Astrocyte (in vitro differentiated cells and primary cell): Measurements from ENCODE around the gene TUT4. TPM values are rescaled to one million over a fixed set of nuclear protein-coding genes. Genes with fewer than 3 reads are reported as not detected.

Source experiments
- DNase-seq: peaks from one replicate; pipeline ENCODE4 v3.0.0-alpha.2; 2010; ENCODE audit warnings: low read depth
- FAIRE-seq: peaks from 2 replicates; lab custom pipeline; 2011; peaks lifted over from hg19 to GRCh38; lab: Jason Lieb, UNC
- H2AFZ ChIP-seq: 2 replicates; pipeline ENCODE4 v1.6.0; 2012; ENCODE audit warnings: low read depth, low read length, inconsistent platforms
- H3K27ac ChIP-seq: 2 replicates; pipeline ENCODE4 v1.5.1; 2011; ENCODE audit warnings: low read depth, low read length, inconsistent platforms
- H3K27me3 ChIP-seq: 2 replicates; pipeline ENCODE4 v1.6.0; 2011; ENCODE audit warnings: low read length, inconsistent platforms; ENCODE audit not compliant: insufficient read depth
- H3K36me3 ChIP-seq: 2 replicates; pipeline ENCODE4 v1.5.1; 2011; ENCODE audit warnings: low read length, inconsistent platforms; ENCODE audit not compliant: insufficient read depth
- H3K4me1 ChIP-seq: 2 replicates; pipeline ENCODE4 v1.5.1; 2011; ENCODE audit warnings: low read length, inconsistent platforms; ENCODE audit not compliant: insufficient read depth
- H3K4me2 ChIP-seq: 2 replicates; pipeline ENCODE4 v1.6.0; 2012; ENCODE audit warnings: low read length, inconsistent platforms
- H3K4me3 ChIP-seq: 2 replicates; pipeline ENCODE4 v1.5.1; 2011; ENCODE audit warnings: low read depth, mild to moderate bottlenecking, low read length, inconsistent platforms; ENCODE audit not compliant: insufficient read depth
- H3K79me2 ChIP-seq: 2 replicates; pipeline ENCODE4 v1.6.0; 2012; ENCODE audit warnings: mild to moderate bottlenecking, low read length, inconsistent platforms; ENCODE audit not compliant: insufficient read depth
- H3K9ac ChIP-seq: 2 replicates; pipeline ENCODE4 v1.6.0; 2012; ENCODE audit warnings: mild to moderate bottlenecking, low read length, inconsistent platforms
- H3K9me3 ChIP-seq: 2 replicates; pipeline ENCODE4 v1.5.1; 2012; ENCODE audit warnings: low read depth, mild to moderate bottlenecking, low read length, inconsistent platforms; ENCODE audit not compliant: insufficient read depth
- H4K20me1 ChIP-seq: 2 replicates; pipeline ENCODE4 v1.6.0; 2012; ENCODE audit warnings: low read length, inconsistent platforms; ENCODE audit not compliant: insufficient read depth
- H3K27ac Mint-ChIP-seq: one replicate; pipeline ENCODE4 v1.8.0; 2021; ENCODE audit warnings: mild to moderate bottlenecking, mixed read lengths; ENCODE audit not compliant: unreplicated experiment
- H3K27me3 Mint-ChIP-seq: one replicate; pipeline ENCODE4 v1.8.0; 2021; ENCODE audit warnings: low read depth, mixed read lengths; ENCODE audit not compliant: unreplicated experiment
- H3K36me3 Mint-ChIP-seq: one replicate; pipeline ENCODE4 v1.8.0; 2021; ENCODE audit warnings: low read depth, mixed read lengths; ENCODE audit not compliant: unreplicated experiment
- H3K4me1 Mint-ChIP-seq: one replicate; pipeline ENCODE4 v1.8.0; 2021; ENCODE audit warnings: low read depth, mixed read lengths; ENCODE audit not compliant: unreplicated experiment
- H3K4me3 Mint-ChIP-seq: one replicate; pipeline ENCODE4 v1.8.0; 2021; ENCODE audit warnings: mild to moderate bottlenecking, moderate library complexity, mixed read lengths; ENCODE audit not compliant: unreplicated experiment
- H3K9me3 Mint-ChIP-seq: one replicate; pipeline ENCODE4 v1.8.0; 2021; ENCODE audit warnings: mild to moderate bottlenecking, mixed read lengths; ENCODE audit not compliant: unreplicated experiment
- EZH2 ChIP-seq: IDR thresholded peaks from 2 replicates; pipeline ENCODE4 v1.6.1; 2012; ENCODE audit warnings: mild to moderate bottlenecking, low read length, inconsistent platforms; ENCODE audit not compliant: insufficient read depth
- total RNA-seq: library from RNA; stranded (reverse); gene quantifications from 2 replicates; pipeline ENCODE4 v1.2.1, GENCODE V29; 2021
- TF ChIP-seq, protein P1 (sequence below): IDR thresholded peaks from 2 replicates; pipeline ENCODE4 v1.5.1; 2011; ENCODE audit warnings: low read depth, mild to moderate bottlenecking, inconsistent platforms, low read length, moderate library complexity; ENCODE audit not compliant: insufficient read depth

The TUT4 gene
- total RNA-seq, 1 donor from 2014 or later = 47.0 TPM

DNA sequence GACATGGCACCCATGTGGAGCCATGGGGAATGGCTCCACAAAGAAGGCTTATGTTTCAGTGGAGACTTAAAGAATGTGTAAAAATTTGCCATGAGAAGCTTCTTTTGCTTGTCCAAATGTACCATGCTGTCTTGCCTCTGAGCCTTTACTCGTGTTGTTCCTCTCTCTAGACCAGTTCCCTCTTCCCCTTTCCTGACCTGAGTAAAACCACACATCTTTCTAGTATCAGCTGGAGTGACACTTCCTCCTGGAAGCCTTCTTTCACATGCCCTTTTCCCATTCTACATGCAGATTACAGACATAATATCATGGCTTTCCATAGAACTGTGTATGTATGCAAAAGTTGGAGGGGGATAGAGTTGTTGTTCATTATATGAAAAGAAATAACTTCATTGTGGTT is 35.6 kb upstream of the TUT4 start:
- peaks cover 4% of the 10 kb centered on the region for H3K27me3 ChIP-seq
- peaks cover 4% of the 10 kb centered on the region for H3K27me3 Mint-ChIP-seq
- no peaks in the 10 kb centered on the region for H3K79me2 ChIP-seq
- H3K4me3 Mint-ChIP-seq = no peak overlapping the region
- peaks cover 1% of the 10 kb centered on the region for H3K4me1 Mint-ChIP-seq
- no peak overlapping the region for H3K27ac Mint-ChIP-seq
- H3K4me3 ChIP-seq = no peak overlapping the region
- H3K9me3 Mint-ChIP-seq = no peaks in the 10 kb centered on the region
- no peaks in the 10 kb centered on the region for H4K20me1 ChIP-seq
- no peak overlapping the region for H3K9ac ChIP-seq
- no peaks in the 10 kb centered on the region for H3K36me3 Mint-ChIP-seq
- no peak overlapping the region for H3K27ac ChIP-seq
- no peaks in the 10 kb centered on the region for H3K36me3 ChIP-seq
- FAIRE-seq = no peak
- no peak overlapping the region for H2AFZ ChIP-seq
- DNase-seq = no peak
- no peaks in the 10 kb centered on the region for H3K9me3 ChIP-seq
- H3K4me1 ChIP-seq = no peaks in the 10 kb centered on the region
- TF ChIP-seq, protein P1, sequence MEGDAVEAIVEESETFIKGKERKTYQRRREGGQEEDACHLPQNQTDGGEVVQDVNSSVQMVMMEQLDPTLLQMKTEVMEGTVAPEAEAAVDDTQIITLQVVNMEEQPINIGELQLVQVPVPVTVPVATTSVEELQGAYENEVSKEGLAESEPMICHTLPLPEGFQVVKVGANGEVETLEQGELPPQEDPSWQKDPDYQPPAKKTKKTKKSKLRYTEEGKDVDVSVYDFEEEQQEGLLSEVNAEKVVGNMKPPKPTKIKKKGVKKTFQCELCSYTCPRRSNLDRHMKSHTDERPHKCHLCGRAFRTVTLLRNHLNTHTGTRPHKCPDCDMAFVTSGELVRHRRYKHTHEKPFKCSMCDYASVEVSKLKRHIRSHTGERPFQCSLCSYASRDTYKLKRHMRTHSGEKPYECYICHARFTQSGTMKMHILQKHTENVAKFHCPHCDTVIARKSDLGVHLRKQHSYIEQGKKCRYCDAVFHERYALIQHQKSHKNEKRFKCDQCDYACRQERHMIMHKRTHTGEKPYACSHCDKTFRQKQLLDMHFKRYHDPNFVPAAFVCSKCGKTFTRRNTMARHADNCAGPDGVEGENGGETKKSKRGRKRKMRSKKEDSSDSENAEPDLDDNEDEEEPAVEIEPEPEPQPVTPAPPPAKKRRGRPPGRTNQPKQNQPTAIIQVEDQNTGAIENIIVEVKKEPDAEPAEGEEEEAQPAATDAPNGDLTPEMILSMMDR = no peak
- no peak for TF ChIP-seq EZH2
- no peak overlapping the region for H3K4me2 ChIP-seq

DNA sequence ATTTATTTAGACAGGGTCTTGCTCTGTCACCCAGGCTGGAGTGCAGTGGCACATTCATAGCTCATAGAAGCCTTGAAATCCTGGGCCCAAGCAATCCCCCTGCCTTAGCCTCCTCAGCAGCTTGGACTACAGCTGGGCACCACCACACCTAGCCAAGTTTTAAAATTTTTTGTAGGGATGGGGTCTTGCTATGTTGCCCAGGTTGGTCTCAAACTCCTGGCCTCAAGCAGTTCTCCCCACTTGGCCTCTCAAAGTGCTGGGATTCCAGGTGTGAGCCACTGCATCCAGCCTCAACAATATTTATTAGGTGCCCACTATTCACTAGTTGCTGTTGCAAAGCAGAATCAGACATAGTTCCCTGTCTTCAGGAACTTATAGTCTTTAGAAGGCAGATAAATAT is 35.1 kb upstream of the TUT4 start:
- no peaks in the 10 kb centered on the region for H3K36me3 Mint-ChIP-seq
- peaks cover 1% of the 10 kb centered on the region for H3K4me1 Mint-ChIP-seq
- H3K27ac Mint-ChIP-seq = no peak overlapping the region
- Histone ChIP-seq H4K20me1 (no peaks in the 10 kb centered on the region), H3K4me2 (no peak overlapping the region), H3K36me3 (no peaks in the 10 kb centered on the region), H3K9ac (no peak overlapping the region), H2AFZ (no peak overlapping the region), H3K27ac (no peak overlapping the region), H3K9me3 (no peaks in the 10 kb centered on the region), H3K4me3 (no peak overlapping the region), H3K4me1 (no peaks in the 10 kb centered on the region), H3K79me2 (no peaks in the 10 kb centered on the region), H3K27me3 (peaks cover 4% of the 10 kb centered on the region)
- no peak for FAIRE-seq
- no peak for DNase-seq
- no peak for TF ChIP-seq EZH2
- TF ChIP-seq, protein P1 = no peak
- H3K4me3 Mint-ChIP-seq = no peak overlapping the region
- no peaks in the 10 kb centered on the region for H3K9me3 Mint-ChIP-seq
- H3K27me3 Mint-ChIP-seq = peaks cover 6% of the 10 kb centered on the region

DNA sequence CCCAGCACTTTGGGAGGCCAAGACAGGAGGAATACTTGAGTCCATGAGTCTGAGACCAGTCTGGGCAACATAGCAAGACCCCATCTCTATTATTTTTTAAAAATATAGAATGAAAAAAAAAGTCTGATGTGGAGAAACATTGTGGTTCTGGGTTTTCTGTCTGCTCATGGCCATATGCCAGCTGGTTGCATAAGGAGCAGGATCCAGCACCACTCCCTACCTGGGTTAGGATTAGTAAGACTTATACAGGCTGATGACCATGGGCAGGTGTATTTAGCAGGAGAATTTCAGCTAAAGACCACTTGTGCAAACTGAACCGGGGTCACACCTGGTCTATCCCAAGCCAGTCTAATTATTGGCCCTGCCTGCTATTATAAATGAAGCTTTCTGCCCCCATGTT is 32.6 kb upstream of the TUT4 start:
- no peak overlapping the region for H3K27ac Mint-ChIP-seq
- Histone ChIP-seq H3K79me2 (no peaks in the 10 kb centered on the region), H2AFZ (no peak overlapping the region), H3K4me1 (no peaks in the 10 kb centered on the region), H3K9ac (no peak overlapping the region), H3K27ac (no peak overlapping the region), H3K27me3 (peaks cover 4% of the 10 kb centered on the region), H3K4me3 (no peak overlapping the region), H3K36me3 (no peaks in the 10 kb centered on the region), H3K9me3 (no peaks in the 10 kb centered on the region), H3K4me2 (no peak overlapping the region), H4K20me1 (no peaks in the 10 kb centered on the region)
- H3K27me3 Mint-ChIP-seq = peaks cover 6% of the 10 kb centered on the region
- DNase-seq (no peak), FAIRE-seq (no peak)
- no peak overlapping the region for H3K4me3 Mint-ChIP-seq
- peaks cover 1% of the 10 kb centered on the region for H3K4me1 Mint-ChIP-seq
- H3K36me3 Mint-ChIP-seq = no peaks in the 10 kb centered on the region
- TF ChIP-seq EZH2 = no peak
- TF ChIP-seq, protein P1 = no peak
- H3K9me3 Mint-ChIP-seq = no peaks in the 10 kb centered on the region
